ENCODE results near the gene DDX1.
A peak's percentile ranks its signal among the peaks of the same experiment; 100 is the strongest.

DNA sequence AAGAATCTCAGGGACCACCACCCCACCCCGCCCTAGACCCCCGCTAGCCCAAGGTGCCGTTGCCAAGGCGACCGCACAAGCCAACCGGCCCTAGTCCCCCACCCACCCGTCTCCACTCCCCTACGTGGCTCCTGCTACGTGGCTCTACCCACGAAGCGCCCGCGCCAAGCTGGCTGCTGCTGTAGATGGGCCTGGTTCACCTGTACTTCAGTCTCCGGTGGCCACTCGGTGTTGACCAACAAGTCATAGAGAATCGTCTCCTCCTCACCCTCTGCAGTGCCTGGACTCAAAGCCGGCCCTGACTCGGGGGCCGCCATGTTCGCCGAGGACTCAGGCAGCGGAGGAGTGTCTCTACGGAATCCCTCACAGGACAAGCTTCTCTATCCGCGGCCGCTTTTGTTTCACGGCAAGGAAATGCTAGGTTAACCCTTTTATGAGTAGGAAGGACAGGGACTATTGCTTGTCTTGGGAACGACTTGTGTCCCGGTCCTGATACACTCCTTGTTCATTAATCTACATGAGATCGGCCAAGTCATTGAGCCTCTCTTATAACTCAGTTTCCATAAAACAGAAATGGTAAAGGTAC lies 30.6 kb upstream of the DDX1 start, which contains the start of gene NBAS:
- TF ChIP-seq POLR2AphosphoS5 (IDR thresholded peaks at IDR 0.05): peak; percentile 14 to 72 (median 72)
- TF ChIP-seq, protein P1, sequence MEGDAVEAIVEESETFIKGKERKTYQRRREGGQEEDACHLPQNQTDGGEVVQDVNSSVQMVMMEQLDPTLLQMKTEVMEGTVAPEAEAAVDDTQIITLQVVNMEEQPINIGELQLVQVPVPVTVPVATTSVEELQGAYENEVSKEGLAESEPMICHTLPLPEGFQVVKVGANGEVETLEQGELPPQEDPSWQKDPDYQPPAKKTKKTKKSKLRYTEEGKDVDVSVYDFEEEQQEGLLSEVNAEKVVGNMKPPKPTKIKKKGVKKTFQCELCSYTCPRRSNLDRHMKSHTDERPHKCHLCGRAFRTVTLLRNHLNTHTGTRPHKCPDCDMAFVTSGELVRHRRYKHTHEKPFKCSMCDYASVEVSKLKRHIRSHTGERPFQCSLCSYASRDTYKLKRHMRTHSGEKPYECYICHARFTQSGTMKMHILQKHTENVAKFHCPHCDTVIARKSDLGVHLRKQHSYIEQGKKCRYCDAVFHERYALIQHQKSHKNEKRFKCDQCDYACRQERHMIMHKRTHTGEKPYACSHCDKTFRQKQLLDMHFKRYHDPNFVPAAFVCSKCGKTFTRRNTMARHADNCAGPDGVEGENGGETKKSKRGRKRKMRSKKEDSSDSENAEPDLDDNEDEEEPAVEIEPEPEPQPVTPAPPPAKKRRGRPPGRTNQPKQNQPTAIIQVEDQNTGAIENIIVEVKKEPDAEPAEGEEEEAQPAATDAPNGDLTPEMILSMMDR (IDR thresholded peaks at IDR 0.05): no peak

All from breast epithelium (tissue), 3 donors.